NCI-H2171 (cell line): Measurements from ENCODE around the gene ANKRD53.

Experiments
- DNase-seq: peaks from one replicate; lab custom pipeline; 2025; lab: John Stamatoyannopoulos, UW

ANKRD53 gene

GRCh38 chr2:70978341-70979179 lies at the start of gene ANKRD53:
Gene ANKRD53, plus strand, starts transcription at chr2:70978630. Its CDS starts 16 bp downstream, at chr2:70978646.
- DNase-seq = no peak

GRCh38 chr2:70930371-70931329 lies 47.8 kb upstream of the ANKRD53 start:
- no peak for DNase-seq

GRCh38 chr2:70931376-70932000 lies 46.9 kb upstream of the ANKRD53 start:
- DNase-seq = no peak

DNA sequence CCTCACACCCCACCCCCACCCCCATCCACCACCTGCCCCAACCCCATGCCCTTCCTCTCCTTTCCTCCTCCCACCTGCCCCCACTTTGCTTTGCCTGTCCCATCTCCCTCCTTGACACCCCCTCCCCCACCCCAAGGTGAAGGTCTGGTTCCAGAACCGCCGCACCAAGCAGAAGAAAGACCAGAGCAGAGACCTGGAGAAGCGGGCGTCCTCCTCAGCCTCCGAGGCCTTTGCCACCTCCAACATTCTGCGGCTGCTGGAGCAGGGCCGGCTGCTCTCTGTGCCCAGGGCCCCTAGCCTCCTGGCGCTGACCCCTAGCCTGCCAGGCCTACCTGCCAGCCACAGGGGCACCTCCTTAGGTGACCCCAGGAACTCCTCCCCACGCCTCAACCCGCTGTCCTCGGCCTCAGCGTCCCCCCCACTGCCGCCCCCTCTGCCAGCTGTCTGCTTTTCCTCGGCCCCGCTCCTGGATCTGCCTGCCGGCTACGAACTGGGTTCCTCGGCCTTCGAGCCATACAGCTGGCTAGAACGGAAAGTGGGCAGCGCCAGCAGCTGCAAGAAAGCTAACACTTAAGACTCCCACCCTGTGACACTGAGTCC lies 45.7 kb upstream of the ANKRD53 start:
- no peak for DNase-seq

GRCh38 chr2:70934981-70935380 lies 43.4 kb upstream of the ANKRD53 start:
- DNase-seq = no peak

- no peak for DNase-seq
Measured at GRCh38 chr2:70935468-70936164, 42.8 kb upstream of the ANKRD53 start, which contains the start of gene ATP6V1B1. Gene ATP6V1B1, plus strand, starts transcription at chr2:70935900. Its CDS starts 55 bp downstream, at chr2:70935955.

GRCh38 chr2:70936165-70936978 lies 42.1 kb upstream of the ANKRD53 start:
- DNase-seq = no peak

DNA sequence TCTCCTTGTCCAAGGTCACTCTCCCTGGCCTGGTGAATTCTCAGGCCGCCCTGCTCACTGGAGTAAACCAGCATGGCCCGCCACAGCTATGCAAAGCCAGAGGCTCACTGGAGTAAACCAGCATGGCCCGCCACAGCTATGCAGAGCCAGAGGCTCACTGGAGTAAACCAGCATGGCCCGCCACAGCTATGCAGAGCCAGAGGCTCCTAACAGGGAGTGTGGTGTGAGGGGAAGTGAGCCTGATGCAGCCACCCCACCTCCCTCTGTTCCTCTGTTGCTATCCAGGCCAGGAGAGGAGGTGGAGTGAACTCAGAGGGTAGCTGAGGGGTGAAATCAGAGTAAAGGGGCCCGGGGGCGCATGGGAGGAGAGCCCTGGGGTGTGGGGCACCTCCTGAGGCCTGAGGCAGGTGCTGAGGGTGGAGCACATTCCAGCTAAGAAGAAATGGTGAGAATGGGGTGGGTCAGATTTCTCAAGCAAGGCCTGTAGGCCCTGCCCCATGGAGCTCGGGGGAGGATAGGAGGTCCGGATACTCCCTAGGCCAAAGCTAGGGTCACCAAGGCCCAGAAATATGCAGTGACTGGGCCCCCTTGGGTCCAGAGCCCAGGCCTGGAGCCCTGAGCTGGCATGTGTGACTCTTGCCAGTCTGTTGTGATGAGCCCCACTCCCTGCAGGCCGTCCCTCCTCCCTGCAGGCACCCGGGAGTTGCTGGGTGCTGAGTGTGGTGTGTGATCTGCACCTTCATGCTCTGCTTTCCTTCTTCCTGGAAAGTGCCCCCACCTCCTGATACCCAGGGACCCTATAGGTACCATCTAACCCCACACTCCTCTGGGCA lies 41.2 kb upstream of the ANKRD53 start:
- DNase-seq = no peak

GRCh38 chr2:70937866-70938585 lies 40.4 kb upstream of the ANKRD53 start:
- no peak for DNase-seq

DNA sequence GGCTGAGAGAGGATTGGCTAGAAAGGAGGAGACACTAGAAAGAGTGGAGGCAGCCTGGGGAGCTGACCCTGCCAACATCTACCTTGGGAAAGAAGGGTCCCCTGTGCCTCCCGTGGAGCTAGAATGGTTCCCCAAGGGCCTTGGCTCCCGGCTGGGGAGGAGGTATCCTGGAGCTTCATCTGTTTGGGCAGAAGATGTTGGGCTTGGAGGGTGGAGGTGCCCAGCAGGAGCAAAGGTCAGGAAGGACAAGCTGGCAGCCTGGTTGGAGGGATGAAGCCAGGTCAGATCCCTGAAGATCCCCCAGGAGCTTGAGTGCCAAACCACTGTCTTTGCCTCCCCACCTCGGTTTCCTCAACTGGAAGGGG lies 39.9 kb upstream of the ANKRD53 start:
- no peak for DNase-seq

DNA sequence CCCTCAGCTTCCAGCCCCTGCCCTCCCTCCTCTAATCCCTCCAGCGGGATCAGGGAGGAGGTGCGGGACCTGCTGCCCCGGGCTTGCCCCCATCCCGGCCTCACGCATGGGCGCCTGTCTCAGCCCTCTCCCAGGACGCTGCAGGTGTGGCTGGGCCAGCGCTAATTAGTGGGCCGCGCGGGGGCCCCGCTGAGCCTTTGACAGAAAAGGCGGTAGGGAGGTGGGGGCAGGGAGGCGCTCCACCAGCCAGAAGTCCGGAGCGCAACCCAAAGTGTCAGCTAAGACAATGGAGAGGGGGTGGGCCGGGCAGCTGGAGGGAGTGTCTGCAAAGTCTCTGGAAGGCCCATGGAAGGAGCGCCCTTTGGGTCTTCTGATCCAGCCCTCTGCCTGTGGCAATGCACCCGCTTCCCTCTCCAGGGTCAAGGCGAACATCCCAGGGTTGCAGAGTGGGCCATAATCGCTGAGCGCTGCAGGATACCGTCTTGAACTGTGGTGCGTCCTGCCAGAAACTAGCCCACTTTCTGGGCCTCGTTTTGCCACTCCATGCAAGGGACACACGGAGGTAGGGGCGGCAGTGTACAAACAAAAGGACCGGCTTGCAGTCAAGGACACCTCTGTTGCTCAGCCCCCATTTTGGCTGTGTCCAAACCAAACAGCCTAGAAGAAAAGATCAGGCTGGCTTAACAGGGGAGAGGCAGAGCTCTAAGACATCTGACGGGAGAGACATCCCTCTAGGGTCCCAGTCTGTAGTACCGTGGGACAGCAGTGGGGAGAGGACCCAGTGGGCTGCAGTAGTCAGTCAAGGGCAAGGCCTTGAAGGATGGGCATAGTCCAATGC lies 39.2 kb upstream of the ANKRD53 start:
- no peak for DNase-seq

DNA sequence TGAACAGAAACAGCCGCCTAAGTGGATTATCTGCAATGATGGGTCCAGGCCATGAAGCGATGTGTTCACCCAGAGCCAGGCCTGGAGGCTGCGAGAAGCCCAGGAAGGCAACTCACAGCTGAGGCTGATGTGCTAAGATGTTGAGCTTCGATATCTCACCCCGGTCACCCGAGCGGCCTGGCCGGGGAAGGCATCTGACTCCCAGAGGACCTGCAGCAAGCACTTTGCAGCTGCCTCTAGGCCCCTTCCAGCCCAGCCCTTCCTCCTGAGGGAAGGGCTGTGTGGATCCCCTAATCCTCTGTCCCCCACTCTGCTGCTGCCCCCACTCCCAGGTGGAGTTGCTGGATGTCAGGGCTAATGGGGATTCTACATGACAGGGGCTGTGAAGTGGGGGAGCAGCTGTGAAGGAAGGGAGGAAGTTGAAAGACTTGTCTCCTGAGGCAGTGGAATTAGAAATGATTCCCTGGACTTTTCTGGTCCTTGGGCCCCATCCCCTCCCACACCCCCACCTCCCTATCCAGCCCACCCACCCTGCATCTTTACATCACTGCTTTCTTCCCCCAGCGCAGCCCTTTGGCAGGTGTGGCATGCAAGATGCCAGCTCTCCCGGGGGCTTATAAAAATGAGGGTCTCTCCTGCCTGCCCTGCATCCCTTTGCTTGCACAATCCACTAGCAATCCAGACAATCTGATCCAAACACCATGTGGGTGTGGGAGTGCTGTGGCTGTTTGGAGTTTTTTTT lies 38.4 kb upstream of the ANKRD53 start:
- DNase-seq = no peak

GRCh38 chr2:70941186-70941585 lies 37.2 kb upstream of the ANKRD53 start:
- no peak for DNase-seq

DNA sequence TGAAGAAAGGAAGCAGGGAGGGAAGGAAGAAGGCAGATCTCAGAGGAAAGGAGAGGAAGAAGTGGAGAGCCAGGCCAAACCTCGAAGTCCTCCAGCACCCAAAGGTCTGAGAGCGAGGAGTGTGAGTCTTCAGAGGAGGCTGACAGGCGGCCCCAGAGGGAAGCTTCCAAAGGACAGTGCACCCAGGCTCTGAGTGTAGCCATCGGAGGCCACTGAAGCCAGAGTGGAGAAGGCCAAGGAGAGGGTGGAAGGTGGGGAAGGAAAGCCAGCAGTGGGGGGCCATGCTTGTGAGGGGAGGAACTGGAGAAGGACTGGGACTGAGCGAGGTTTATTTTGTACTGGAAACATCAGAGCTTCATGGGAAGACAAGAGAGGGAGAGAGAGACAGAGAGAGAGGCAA lies 36.7 kb upstream of the ANKRD53 start:
- no peak for DNase-seq

DNA sequence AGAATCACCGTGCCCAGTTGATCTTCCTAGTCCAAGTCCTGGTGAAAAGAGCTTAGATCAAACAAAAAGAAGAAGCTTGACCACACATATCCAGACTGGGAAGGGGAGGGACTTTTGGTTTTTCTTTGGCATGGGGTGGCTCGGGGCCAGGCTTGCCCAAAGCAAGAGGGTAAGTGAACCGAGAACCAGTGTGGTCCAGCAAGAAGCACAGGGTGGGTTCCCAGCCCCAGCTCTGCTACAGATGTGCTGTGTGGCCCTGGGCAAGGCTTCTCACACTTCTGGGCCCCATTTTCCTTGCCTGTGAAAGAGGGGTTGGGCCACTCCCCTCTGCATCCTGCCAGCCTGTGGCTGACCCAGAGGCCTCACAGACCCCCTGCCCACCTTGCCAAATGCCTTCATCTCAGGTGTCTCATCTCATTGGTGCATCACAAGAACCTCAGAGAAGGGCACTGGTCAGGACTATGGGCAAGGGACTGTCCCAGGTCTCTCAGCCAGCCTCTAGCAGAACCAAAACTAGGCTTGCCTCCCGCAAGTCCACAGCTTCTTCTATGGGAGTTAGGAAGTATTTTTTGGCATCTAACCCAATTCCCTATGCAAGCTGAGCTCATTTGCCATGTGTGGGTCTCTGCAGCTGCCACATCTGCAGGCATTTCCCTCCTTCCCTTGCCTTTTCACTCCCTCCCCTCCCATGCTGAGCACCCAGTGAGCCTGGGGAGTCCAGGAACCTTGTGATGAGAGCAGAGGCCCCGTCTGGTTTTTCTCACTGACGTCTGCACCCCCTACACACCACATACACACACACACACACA lies 35.8 kb upstream of the ANKRD53 start:
- DNase-seq = no peak

DNA sequence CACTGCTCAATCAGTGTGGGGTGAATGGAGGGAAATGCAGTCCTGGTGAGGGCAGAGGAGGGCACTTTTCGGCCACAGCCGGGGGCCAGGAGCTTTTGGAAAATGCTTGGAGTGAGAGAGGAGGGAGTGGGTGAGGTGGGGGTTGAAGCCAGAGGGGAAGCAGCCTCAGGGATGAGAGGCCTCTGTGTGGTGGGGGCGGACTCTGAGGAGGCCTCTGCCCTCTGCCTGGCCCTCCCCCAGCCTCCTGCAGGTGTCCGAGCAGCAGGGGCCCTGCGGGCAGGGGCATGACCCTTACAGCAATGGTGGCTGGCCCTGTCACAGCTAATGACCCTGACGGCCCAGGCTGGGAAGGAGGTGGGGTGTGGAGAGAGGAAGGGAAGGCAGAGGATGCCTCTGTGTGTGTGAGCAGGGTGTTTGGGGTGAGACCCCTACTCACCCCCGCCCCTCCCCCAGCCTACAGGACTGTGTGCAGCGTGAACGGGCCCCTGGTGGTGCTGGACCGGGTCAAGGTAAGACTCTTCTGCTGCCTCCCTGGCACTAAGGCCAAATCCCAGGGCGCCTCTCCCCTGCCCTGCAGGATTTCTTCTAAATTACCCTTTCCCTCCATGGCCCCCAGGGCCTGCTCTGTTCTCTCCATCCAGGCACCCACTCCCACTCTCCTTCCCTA lies 35.1 kb upstream of the ANKRD53 start:
- DNase-seq = no peak
